Mammary epithelial cell (primary cell): ENCODE data around the gene GTPBP6.

Experiments
- CTCF ChIP-seq, 2 donors: IDR thresholded peaks in 1 of 2; conservative IDR thresholded peaks in 1 of 2; 2 replicates each; pipeline ENCODE4 v1.5.1; 2011 to 2012; ENCODE audit warnings: inconsistent platforms in 2 of 2, low read length in 2 of 2, mild to moderate bottlenecking in 2 of 2, control low read depth in 1 of 2, low read depth in 1 of 2; ENCODE audit not compliant: insufficient read depth in 1 of 2; ENCODE audit errors: extremely low read depth in 1 of 2
- EZH2 ChIP-seq: IDR thresholded peaks from 2 replicates; pipeline ENCODE4 v1.6.1; 2012; ENCODE audit warnings: low read length, inconsistent platforms, borderline replicate concordance

GRCh38 chrX:350534-351323, 32.1 kb upstream of the GTPBP6 start:
- TF ChIP-seq CTCF (conservative IDR thresholded peaks at IDR 0.05 in 1 of 2, IDR thresholded peaks at IDR 0.05 in 1 of 2; ENCODE audit: extremely low read depth in 1 of 2, insufficient read depth in 1 of 2, low read depth in 1 of 2, low read length in 2 of 2) = no peak
- TF ChIP-seq EZH2 = no peak
